ENCODE measurements around the gene ZNRD2.

DNA sequence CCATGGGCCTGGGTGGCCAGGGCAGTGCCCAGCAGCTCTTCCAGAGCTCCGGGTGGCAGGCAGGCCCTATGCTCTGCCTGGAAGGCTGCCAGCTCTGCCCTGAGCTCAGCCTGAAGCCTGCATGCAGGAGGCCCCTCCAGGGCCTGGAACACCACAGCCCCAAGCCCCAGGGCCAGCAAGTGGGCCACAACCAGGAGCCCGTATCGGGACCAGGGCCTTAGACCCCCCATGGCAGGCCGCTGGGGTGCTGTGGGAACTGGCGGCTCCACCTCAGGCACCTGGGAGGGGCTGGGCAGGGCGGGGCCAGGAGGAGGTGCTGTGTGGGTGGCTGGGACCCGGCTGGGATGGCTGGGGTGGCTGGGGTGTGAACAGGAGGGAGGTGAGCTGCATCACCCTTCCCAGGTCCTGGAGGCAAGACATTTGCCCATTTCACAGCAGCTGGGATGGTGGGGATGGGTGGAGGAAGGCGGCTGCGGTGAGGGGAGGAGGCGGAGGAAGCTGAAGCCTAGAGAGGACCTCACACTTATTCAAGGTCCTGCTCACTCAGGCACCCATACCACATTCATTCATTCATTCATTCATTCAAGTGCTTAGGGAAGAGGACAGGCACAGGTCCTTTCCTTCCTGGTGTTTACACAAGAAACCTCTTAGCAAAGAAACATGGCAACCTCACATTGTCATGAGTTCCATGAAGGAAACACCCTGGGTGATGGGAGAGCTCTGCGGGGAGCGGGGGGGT lies 25.4 kb downstream of the ZNRD2 start, which contains the start of gene KCNK7:
- TF ChIP-seq, protein P1, sequence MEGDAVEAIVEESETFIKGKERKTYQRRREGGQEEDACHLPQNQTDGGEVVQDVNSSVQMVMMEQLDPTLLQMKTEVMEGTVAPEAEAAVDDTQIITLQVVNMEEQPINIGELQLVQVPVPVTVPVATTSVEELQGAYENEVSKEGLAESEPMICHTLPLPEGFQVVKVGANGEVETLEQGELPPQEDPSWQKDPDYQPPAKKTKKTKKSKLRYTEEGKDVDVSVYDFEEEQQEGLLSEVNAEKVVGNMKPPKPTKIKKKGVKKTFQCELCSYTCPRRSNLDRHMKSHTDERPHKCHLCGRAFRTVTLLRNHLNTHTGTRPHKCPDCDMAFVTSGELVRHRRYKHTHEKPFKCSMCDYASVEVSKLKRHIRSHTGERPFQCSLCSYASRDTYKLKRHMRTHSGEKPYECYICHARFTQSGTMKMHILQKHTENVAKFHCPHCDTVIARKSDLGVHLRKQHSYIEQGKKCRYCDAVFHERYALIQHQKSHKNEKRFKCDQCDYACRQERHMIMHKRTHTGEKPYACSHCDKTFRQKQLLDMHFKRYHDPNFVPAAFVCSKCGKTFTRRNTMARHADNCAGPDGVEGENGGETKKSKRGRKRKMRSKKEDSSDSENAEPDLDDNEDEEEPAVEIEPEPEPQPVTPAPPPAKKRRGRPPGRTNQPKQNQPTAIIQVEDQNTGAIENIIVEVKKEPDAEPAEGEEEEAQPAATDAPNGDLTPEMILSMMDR (IDR thresholded peaks at IDR 0.05): no peak
- TF ChIP-seq POLR2A (IDR thresholded peaks at IDR 0.05): no peak
